GM19468 (cell line): ENCODE data around the gene CALCB.

Experiments
- ATAC-seq: cut with Tn5 transposase; IDR thresholded peaks from one replicate; pipeline ENCODE4 v1.9.1; 2021; ENCODE audit warnings: mild to moderate bottlenecking, moderate library complexity, moderate number of reproducible peaks; ENCODE audit not compliant: unreplicated experiment; ENCODE audit errors: extremely low read depth

The CALCB gene

DNA sequence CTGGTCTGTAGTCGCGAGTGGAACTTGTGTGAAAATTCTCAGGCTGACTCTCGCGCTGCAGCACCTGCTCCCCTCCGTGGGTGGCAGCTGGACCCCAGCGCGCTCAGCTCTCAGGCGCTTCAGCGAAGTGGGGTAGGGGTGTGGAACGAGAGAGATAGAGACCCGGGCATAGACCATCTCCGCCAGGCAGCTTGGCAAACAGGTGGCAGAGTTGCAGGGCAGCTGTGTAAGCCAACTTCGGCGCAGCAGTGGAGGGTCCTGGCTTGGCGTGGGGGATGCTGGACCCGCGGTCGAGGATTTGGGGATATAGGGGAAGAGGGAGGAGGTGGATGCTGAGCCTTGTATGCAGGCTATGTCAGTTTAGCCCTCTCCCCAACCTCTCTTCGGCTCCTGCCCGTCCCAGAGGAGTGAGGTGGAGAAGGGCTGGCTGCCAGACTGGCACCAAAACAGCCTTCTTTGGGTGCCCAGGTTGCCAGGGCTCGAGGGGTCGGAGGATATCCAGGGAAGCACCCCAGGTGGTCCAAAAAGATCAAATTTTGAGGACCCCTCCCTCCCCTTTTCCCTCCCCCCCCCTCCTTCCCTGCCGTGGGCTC lies 746 bp upstream of the CALCB start:
- ATAC-seq: no peak

DNA sequence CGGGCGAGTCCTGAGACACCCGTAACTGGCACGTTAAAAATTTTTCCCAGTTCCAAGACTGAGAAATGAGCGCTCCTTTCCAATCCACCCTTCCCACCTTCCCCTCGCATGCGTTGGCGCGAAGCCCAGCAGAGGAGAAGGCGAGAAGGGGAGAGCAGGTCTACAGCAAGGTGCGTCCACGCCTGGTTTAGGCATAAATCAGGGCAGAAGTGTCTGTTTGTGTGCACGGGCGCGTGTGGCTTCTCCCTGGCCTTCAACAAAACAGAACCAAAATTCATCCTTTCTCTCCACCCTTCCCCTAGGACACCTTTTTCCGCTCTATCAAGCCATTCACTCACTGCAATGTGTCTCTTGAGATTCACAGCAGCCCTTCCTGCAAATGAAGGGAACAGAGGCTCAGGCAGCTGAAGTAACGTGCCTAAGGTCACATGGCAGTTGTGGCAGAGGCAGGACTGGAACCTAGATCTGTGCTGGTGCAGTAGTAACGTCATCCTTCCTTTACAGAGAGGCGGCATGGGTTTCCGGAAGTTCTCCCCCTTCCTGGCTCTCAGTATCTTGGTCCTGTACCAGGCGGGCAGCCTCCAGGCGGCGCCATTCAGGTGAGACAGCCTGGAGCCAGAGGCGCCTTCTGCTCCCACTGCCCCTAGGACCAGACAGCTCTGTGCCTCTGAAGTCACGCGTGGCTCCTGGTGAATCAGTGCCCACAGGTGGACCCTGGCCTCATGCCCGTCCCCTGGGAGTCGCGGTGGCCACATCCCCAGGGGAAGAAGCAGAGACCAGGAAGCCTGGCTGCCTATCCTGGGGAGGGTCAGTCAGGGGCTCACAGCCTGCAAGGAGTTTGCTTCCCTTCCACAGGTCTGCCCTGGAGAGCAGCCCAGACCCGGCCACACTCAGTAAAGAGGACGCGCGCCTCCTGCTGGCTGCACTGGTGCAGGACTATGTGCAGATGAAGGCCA lies 1.1 kb downstream of the CALCB start:
- ATAC-seq: peak; percentile 87

DNA sequence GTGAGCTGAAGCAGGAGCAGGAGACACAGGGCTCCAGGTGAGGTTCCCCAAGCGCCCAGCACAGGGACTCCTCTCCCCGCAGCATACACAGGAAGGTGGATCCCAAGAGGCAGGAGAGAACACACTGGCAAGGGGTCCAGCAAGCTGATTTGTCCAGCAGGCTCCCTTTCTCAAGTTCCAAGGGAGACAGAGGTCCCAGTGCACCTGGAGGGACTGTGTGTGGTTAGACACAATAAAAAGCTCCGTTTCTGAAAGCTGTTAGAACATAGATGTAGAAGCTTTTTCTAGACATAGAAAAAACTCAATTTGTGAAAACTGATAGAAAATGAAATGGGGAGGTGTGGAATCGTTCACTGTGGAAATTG lies 1.8 kb downstream of the CALCB start:
- no peak for ATAC-seq

DNA sequence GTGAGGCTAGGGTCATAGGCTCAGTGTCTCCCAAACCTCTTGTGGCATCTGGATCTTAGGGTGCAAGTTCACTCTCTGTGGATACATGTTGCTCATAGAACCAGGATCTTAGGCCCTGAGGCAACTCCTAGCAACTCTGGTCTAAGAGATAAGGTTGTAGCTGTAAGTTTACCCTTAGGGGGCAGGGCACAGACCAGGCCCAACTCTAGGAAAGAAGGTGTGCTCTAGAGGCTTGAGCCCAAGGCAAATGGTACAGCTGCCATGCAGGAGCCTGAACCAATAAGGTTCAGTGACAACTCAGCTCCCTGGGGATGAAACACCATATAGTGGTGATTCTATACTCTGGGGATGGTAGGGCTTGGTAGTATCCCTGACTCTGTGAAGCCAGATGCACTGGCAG lies 17.8 kb downstream of the CALCB start:
- ATAC-seq: no peak

DNA sequence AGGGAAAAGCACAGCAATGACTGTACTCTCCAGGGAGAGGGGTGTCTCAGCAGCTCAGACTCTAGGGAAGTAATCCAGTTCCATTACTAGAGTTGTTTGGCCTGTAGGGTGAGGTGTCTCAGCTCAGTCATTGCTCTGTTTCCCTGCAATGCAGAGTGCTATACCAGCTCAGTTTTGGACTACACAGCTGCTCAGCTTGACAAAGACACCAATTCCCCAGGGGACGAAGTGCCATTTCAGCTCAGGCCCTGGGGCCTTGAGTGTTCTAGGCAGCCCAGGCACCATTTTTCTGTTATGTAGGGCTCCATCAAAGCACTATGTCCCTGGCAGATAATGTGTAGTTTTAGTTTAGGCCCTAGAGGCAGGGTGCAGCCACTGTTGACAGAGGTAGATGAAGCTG lies 18.2 kb downstream of the CALCB start:
- ATAC-seq: no peak

DNA sequence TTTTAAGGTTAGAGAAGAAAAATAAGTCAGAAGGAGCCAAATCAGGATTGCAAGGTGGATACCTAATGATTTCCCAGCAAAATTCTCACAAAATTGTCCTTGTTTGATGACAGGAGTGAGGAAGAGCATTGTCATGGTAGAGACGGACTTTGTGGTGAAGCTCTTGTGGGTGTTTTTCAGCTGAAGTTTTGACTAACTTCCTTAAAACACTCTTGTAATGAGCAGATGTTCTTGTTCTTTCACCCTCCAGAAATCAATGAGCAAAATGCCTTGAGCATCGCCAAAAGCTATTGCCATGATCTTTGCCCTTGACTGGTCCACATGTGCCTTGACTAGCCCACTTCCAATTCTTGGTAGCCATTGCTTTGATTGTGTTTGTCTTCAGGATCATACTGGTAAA lies 20.0 kb downstream of the CALCB start:
- peak; percentile 68 for ATAC-seq

DNA sequence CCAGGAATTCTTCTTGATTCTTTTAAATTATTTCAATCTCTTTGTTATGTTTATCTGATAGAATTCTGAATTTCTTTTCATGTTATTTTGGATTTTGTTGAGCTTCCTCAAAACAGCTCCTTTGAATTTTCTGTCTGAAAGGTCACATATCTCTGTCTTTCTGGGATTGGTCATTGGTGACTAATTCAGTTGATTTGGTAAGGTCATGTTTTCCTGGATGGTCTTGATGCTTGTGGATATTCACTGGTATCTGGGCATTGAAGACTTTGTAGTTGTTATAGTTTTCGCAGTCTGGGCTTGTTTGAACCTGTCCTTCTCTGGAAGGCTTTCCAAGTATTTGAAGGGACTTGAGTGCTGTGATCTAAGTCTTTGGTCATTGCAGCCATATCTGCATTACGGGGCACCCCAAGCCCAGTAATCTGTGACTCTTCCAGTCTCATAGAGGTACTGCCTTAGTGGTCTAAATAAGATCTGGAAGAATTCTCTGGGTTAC lies 22.4 kb downstream of the CALCB start:
- ATAC-seq: no peak

DNA sequence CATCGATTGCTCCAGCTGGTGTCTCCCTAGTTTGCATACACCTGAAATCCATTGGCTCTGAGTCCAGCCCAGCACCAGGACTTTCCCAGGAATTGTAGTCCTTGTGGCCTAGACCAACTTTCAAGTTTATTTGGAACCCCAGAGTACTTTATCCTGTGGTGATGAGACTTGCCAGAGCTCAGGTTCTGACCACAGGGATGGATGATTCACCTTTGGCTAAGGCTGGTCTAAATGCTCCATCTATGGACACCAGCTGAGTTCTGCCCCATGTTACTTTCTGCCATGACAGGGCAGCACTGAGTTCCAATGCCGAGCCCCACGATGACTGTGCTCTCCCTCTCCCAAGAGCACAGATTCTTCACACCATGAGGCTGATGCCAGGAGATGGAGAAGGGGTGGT lies 24.0 kb downstream of the CALCB start:
- ATAC-seq: no peak

DNA sequence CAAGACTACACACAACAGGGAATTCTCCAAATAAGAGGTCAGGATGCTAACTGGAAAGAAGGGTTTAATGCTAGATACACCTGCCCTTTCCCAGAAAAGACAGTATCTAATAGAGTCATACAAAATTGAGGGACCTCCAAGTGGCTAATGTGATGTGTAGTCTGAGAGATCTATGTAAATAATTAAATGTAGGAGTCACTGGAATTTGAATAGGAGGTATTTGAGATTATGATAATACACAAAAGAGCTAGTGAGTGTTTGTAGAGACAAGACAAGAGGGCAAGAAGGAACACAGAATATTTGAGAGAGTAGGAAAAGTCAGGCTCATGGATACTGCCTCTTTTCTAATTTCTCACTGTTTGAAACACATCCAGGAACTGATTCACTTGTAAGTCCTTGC lies 25.9 kb downstream of the CALCB start:
- no peak for ATAC-seq

DNA sequence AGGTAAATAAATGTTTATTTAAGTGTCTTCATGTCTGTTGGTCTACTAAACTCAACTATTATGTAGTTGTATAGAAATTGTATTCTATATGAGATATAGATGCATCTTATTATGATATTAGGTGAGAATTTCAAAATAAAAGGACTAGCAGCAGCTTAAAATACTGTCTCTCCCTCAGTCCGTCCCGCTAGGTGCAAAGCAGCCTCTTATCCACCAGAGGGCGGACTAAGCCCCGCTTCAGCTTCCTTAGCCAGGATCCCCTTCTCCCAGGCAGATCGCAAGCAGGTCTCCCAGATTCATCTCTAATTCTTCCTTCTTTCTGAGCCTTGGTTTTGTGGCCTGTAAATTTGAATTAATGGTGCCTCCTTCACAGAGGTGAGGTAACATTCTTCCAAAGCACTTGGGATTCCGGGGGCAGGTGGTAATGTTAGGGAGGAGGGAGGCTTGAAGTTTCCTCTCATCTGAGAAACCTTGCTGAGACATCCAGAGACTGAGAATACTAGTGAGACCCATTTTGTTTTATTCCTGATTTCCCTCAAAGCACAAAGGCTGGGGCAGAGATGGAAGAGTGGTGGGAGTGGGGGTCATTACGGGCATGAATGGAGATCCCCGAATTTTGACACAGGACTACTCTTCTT lies 27.8 kb downstream of the CALCB start:
- ATAC-seq: no peak

DNA sequence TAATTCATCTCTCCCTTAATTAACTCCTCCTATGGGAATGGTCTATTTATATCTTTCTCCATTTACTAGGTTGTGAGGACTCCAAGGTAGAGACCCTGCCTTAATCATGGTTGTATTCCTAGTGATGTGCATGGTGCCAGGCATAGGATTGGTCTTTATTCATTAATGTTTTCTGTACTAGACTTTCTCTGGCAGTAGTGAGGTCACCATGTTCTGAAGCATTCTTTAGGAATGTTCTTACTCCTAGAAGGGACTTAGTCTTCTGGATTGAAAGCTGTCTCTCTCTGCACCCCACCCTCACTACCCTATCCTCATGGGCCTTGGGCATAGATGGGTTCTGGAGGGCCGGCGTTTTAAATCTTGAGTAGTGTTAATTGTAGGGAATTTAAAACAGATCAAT lies 30.8 kb downstream of the CALCB start:
- ATAC-seq: no peak

DNA sequence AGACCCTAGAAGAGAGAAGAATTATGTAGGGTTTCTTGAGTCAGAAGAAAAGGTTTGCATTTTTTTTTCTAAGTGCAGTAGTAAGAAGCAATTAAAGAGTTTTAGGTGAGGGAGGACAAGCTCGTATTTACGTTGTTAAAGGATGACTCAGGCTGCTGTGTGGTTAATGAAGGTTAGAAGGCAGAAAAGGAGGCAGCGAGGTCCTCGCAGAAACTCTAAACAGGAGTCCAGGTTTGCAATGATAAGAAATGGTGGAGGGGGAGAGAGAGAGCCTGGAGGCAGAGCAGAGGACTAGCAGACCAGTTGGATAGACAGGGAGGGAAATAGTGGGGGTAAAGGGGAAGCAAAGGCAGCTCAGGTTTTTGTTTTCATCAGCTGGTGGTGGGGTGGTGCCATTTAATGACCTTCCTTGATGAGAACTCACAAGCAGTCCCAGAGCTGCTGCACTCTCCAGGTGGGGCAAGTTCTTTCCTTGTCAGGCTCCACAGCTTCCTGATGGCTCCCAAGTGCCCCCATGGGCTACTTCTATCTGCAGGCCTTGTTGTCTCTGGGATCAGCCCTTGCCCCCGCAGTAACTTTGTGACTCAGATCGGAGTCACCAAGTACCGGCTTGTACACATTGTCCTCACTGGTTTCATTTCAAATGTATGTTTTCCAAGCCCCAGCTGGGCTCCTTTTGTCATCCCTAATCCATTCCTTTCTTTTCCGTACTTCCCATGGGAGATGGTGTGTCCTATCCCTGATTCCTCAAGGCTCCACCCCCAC lies 33.0 kb downstream of the CALCB start:
- ATAC-seq: no peak

DNA sequence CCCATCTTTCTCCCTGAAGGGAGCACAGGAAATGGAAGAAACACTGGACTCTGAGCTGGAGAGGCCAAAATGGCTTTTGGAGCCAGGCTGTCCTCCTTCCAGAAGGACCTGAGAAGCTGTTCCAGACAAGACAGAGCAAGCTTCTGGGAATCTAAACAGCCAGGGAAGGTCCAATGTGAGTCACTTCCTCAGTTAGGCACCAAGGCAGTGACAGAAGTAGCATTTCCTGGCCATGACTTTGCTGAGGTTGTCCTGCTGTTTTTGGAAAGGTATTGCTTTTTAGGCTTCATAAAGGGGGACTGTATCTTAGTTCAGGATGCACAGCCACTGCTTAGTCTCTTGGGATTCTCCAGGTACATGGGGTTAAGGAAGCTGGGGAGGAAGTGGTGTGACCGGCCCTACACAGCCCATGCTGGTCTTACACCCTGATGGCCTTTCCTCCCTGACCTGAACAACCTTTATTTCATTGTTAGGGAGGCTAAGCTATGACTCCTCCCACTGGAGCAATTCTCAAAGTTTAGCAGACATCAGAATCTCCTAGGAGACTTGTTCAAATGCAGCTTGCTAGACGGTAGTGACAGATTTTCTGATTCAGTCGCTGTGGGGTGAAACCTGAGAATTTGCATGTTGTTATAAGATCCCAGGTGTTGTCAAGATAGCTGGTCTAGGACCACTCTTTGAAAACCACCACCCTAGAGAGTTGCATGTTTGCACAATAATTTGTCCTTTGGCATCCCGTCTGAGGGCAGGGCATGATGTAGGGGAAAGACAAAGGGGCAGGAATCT lies 34.5 kb downstream of the CALCB start:
- peak; percentile 84 for ATAC-seq

DNA sequence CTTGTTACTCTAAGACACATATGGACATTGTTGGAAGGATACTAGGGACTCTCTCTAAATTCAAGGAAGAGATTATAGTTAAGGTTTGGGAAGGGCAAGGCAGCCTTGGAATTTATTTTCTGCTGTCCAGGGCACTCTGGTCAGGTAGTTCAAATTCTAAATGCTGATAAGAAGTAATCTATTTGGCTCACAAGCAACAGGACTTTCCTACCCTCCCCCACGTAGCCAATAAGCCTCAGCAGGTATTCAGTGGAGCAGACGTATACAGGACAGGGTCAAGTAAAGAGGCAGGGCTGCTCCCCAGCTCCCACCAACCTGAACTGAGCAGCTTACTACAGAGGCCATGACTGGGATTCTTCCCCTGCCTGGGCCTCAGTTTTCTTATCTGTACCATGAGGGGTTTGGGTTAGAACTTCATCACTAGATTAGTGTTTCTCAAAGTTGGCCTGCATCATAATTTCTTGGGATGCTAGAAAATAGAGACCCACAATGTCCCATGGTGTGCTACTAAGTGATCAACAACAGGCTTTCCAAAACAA lies 35.3 kb downstream of the CALCB start:
- no peak for ATAC-seq

DNA sequence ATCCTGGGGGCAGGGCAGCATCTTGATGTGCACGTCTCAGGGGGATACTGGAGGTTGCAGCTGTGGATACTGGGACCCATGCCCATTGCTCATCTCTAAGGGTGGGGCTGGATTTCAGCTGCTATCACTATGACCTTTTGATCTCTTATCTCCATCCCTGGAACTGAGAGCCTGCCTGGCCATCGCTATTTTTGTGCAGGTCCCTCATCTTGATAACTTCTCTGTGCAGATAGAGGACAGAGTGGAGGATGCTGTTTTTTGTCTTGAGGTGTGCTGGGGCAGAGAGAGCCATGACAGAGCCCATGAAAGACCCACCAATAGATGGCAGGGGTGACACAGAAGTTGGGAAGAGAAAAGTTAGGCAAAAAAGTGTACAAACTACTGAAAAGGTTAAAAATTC lies 36.2 kb downstream of the CALCB start:
- ATAC-seq: no peak

DNA sequence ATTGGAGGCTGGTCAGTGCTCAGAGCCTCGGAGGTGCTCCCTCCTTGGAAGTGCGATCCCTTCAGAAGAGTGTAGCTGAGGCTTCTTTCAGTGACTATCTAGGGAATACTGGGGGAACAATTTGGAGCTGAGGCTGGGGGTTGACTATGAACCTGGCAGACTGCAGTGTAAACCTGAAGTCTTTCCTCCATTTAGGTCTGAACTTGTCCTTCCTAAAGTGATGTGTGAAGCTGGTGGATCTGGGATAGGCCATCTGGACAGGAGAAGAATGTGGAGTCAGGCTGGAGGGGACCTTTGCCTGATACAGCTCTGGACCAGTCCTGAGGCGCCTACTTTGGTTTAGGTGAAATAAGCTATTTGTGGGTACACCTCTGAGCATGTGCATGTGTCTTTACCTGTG lies 37.8 kb downstream of the CALCB start:
- ATAC-seq: no peak

DNA sequence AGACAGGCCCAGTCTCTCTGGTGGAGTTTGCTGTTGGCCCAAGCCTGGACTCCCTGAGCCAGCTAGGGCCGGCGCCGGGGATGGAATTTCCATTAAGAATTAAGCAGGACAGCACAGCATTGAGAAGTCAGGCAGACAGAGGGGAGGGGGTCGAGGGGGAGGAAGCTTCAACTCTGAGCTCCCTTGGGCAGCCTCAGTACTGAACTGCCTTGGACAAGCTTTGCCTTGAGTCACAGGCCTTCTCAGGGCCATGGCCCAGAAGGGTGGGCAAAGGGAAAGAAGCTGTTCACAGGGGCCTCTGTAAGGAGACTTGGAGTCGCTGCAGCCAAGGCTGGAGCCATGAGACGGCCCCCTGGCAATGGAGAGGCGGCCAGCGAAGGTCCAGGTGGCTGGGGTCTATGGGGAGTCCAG lies 38.7 kb downstream of the CALCB start:
- no peak for ATAC-seq

DNA sequence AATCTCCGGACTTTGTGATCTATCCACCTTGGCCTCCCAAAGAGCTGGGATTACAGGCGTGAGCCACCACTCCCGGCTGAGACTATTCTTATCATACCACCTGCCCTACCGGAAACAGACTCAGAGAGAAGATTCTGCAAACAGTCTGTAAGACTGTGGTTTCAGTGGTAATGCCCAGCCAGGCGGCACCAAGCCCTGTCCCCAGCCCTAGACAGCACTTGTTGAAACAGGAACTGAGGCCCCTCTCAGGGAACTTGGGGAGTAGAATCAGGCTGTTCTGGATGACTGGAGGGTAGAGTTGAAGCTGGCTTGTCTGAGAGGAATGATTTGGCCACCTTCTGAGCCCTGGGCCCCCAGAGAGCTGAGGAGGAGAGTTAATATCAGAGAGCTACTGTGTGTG lies 40.0 kb downstream of the CALCB start:
- peak; percentile 96 for ATAC-seq
